Suprapubic skin (tissue), 4 donors: Measurements from ENCODE around the gene KMT2C. TPM values are rescaled to one million over a fixed set of nuclear protein-coding genes. Genes with fewer than 3 reads are reported as not detected.

Source experiments
- DNase-seq, 2 donors: peaks; one replicate each; pipeline ENCODE4 v3.0.0-alpha.2; 2019; ENCODE audit warnings: low spot score in 2 of 2
- H3K27ac ChIP-seq: fragments of 200-600 bp; sonication (generic); one replicate; pipeline ENCODE4 v1.5.1; 2019
- H3K27me3 ChIP-seq: fragments of 200-600 bp; sonication (generic); one replicate; pipeline ENCODE4 v1.5.1; 2019
- H3K36me3 ChIP-seq: fragments of 200-600 bp; sonication (generic); one replicate; pipeline ENCODE4 v1.5.1; 2019
- H3K4me1 ChIP-seq: fragments of 200-600 bp; sonication (generic); one replicate; pipeline ENCODE4 v1.5.1; 2019
- H3K4me3 ChIP-seq: fragments of 200-600 bp; sonication (generic); one replicate; pipeline ENCODE4 v1.5.1; 2019; ENCODE audit warnings: mild to moderate bottlenecking
- H3K9me3 ChIP-seq: fragments of 200-600 bp; sonication (generic); one replicate; pipeline ENCODE4 v1.5.1; 2019
- CTCF ChIP-seq, 2 donors: fragments of 200-600 bp in 1 of 2; fragments of 450-650 bp in 1 of 2; sonication (generic) in 1 of 2; IDR thresholded peaks; one replicate each; pipeline ENCODE4 v1.5.1; 2016 to 2019; ENCODE audit warnings: antibody characterized with exemption in 2 of 2, mild to moderate bottlenecking in 1 of 2, moderate library complexity in 1 of 2
- EP300 ChIP-seq: sonication (generic); formaldehyde crosslinking; IDR thresholded peaks from one replicate; pipeline ENCODE4 v1.6.1; 2017; ENCODE audit warnings: antibody characterized with exemption
- POLR2A ChIP-seq, 2 donors: fragments of 450-650 bp; IDR thresholded peaks; one replicate each; pipeline ENCODE4 v1.6.1; 2017; ENCODE audit warnings: antibody characterized with exemption in 2 of 2, mild to moderate bottlenecking in 2 of 2, moderate library complexity in 2 of 2
- POLR2AphosphoS5 ChIP-seq, 3 donors: sonication (generic); formaldehyde crosslinking; IDR thresholded peaks; one replicate each; pipeline ENCODE4 v1.6.1; 2017; ENCODE audit warnings: antibody characterized with exemption in 3 of 3
- WGBS: methylation state at CpG from one replicate; pipeline ENCODE4 v1.1.5; 2018; 5-methylcytosine and 5-hydroxymethylcytosine counted together
- total RNA-seq, 4 donors: library from RNA; depleted of rRNA; stranded (reverse); fragments of >200 nt; gene quantifications; one replicate each; pipeline ENCODE4 v1.1.0, GENCODE V29; 2016

The KMT2C gene
- total RNA-seq, 4 donors from 2014 or later = 61.2 to 144 (median 93.3) TPM

GRCh38 chr7:152330827-152331226, 105.0 kb downstream of the KMT2C start:
- Histone ChIP-seq H3K4me3 (no peak overlapping the region), H3K9me3 (no peaks in the 10 kb centered on the region), H3K27ac (no peak overlapping the region), H3K36me3 (peaks cover 37% of the 10 kb centered on the region), H3K27me3 (no peaks in the 10 kb centered on the region), H3K4me1 (peaks cover 6% of the 10 kb centered on the region)
- TF ChIP-seq EP300 (no peak), POLR2AphosphoS5 (IDR thresholded peaks at IDR 0.05) (no peak), CTCF (IDR thresholded peaks at IDR 0.05) (no peak), POLR2A (IDR thresholded peaks at IDR 0.05) (no peak)
- 94% methylated on average over 2 of the region's 2 CpGs for WGBS
- DNase-seq = no peak

GRCh38 chr7:152329469-152329868, 106.3 kb downstream of the KMT2C start:
- Histone ChIP-seq H3K27ac (no peak overlapping the region), H3K4me3 (no peak overlapping the region), H3K4me1 (no peaks in the 10 kb centered on the region), H3K27me3 (no peaks in the 10 kb centered on the region), H3K36me3 (peaks cover 37% of the 10 kb centered on the region), H3K9me3 (no peaks in the 10 kb centered on the region)
- 91% methylated on average over 2 of the region's 2 CpGs for WGBS
- no peak for TF ChIP-seq EP300
- no peak for DNase-seq

GRCh38 chr7:152328234-152328633, 107.6 kb downstream of the KMT2C start:
- H3K4me3 ChIP-seq = no peak overlapping the region
- TF ChIP-seq CTCF (IDR thresholded peaks at IDR 0.05) (no peak), POLR2AphosphoS5 (IDR thresholded peaks at IDR 0.05) (no peak), POLR2A (IDR thresholded peaks at IDR 0.05) (no peak), EP300 (no peak)
- 92% methylated on average over 1 of the region's 1 CpG for WGBS
- no peak for DNase-seq
- no peaks in the 10 kb centered on the region for H3K27me3 ChIP-seq
- H3K9me3 ChIP-seq = no peaks in the 10 kb centered on the region
- H3K27ac ChIP-seq = no peak overlapping the region
- no peaks in the 10 kb centered on the region for H3K4me1 ChIP-seq
- peaks cover 39% of the 10 kb centered on the region for H3K36me3 ChIP-seq

GRCh38 chr7:152315845-152316244, 120.0 kb downstream of the KMT2C start:
- H3K27ac ChIP-seq = no peak overlapping the region
- H3K36me3 ChIP-seq = peaks cover 7% of the 10 kb centered on the region
- H3K9me3 ChIP-seq = no peaks in the 10 kb centered on the region
- WGBS = 76% methylated on average over 2 of the region's 2 CpGs
- H3K27me3 ChIP-seq = no peaks in the 10 kb centered on the region
- DNase-seq = no peak
- TF ChIP-seq EP300 (no peak), POLR2A (IDR thresholded peaks at IDR 0.05) (no peak), POLR2AphosphoS5 (IDR thresholded peaks at IDR 0.05) (no peak), CTCF (IDR thresholded peaks at IDR 0.05) (no peak)
- H3K4me1 ChIP-seq = peaks cover 31% of the 10 kb centered on the region
- no peak overlapping the region for H3K4me3 ChIP-seq

- no peak overlapping the region for H3K4me3 ChIP-seq
- no peak for TF ChIP-seq POLR2AphosphoS5 (IDR thresholded peaks at IDR 0.05)
- TF ChIP-seq EP300 = no peak
- no peak for TF ChIP-seq POLR2A (IDR thresholded peaks at IDR 0.05)
- no peak for TF ChIP-seq CTCF (IDR thresholded peaks at IDR 0.05)
- H3K4me1 ChIP-seq = peaks cover 31% of the 10 kb centered on the region
- peaks cover 11% of the 10 kb centered on the region for H3K36me3 ChIP-seq
- no peaks in the 10 kb centered on the region for H3K9me3 ChIP-seq
- 39% methylated on average over 1 of the region's 1 CpG for WGBS
- no peak for DNase-seq
- no peaks in the 10 kb centered on the region for H3K27me3 ChIP-seq
- H3K27ac ChIP-seq = no peak overlapping the region
Measured at GRCh38 chr7:152313831-152314604, 121.8 kb downstream of the KMT2C start.
